ENCODE results near the gene SCN2B. TPM values are rescaled to one million over a fixed set of nuclear protein-coding genes. Genes with fewer than 3 reads are reported as not detected.

SCN2B gene
- polyA plus RNA-seq, 4 donors = under 0.01 to 2.3 (median 1.0) TPM; not detected in 1

- DNase-seq (no peak), FAIRE-seq (no peak)
- Histone ChIP-seq H3K4me3 (ENCODE audit: low read depth in 1 of 3, low read length in 3 of 3) (no peak overlapping the region), H3K27ac (ENCODE audit: low read depth in 1 of 3, low read length in 2 of 3) (peak overlapping the region in 2 of 3 donors; percentile 1 to 89), H3K27me3 (ENCODE audit: control insufficient read depth in 3 of 3, insufficient read depth in 3 of 3, low read length in 3 of 3) (no peaks in the 10 kb centered on the region), H3K9me3 (ENCODE audit: control insufficient read depth in 2 of 2, insufficient read depth in 1 of 2, low read depth in 1 of 2, low read length in 1 of 2) (no peaks in the 10 kb centered on the region), H3K4me1 (ENCODE audit: control insufficient read depth in 3 of 3, insufficient read depth in 2 of 3, low read depth in 1 of 3, low read length in 2 of 3) (peaks cover 8 to 59% (median 16%) of the 10 kb centered on the region in 3 donors), H3K36me3 (ENCODE audit: control insufficient read depth in 3 of 3, insufficient read depth in 2 of 3, low read depth in 1 of 3, low read length in 3 of 3) (no peaks in the 10 kb centered on the region)
- 75 to 94% (median 90%) methylated on average over 2 of the region's 2 CpGs for WGBS, 3 donors
Measured at GRCh38 chr11:118212781-118213191, 36.3 kb upstream of the SCN2B start.

GRCh38 chr11:118212131-118212725 is 35.8 kb upstream of the SCN2B start:
- Histone ChIP-seq H3K4me3 (ENCODE audit: low read depth in 1 of 3, low read length in 3 of 3) (no peak overlapping the region), H3K27ac (ENCODE audit: low read depth in 1 of 3, low read length in 2 of 3) (peak overlapping the region in 1 of 3 donors; percentile 89), H3K4me1 (ENCODE audit: control insufficient read depth in 3 of 3, insufficient read depth in 2 of 3, low read depth in 1 of 3, low read length in 2 of 3) (peaks cover 8 to 59% (median 16%) of the 10 kb centered on the region in 3 donors), H3K9me3 (ENCODE audit: control insufficient read depth in 2 of 2, insufficient read depth in 1 of 2, low read depth in 1 of 2, low read length in 1 of 2) (no peaks in the 10 kb centered on the region), H3K36me3 (ENCODE audit: control insufficient read depth in 3 of 3, insufficient read depth in 2 of 3, low read depth in 1 of 3, low read length in 3 of 3) (no peaks in the 10 kb centered on the region), H3K27me3 (ENCODE audit: control insufficient read depth in 3 of 3, insufficient read depth in 3 of 3, low read length in 3 of 3) (no peaks in the 10 kb centered on the region)
- FAIRE-seq = no peak
- DNase-seq = peak; percentile 70 to 93
- 68 to 77% (median 76%) methylated on average over 7 of the region's 7 CpGs for WGBS, 3 donors

DNA sequence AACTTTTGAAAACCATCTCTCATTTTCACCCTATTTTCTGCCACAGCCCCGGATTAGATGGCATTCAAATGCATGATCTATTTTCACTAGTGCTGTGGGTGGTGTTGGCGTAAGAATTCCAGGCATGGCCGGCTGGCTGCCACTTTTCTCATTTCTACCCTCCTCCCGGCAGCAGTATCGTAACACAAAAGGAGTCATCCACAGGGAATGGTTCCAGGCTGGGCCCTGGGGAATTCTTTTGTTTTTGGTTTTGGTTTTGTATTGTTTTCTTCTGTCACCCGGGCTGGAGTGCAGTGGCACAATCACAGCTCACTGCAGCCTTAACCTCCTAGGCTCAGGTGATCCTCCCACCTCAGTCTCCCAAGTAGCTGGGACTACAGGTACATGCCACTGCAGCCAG is 34.6 kb upstream of the SCN2B start:
- FAIRE-seq = no peak
- Histone ChIP-seq H3K4me1 (ENCODE audit: control insufficient read depth in 3 of 3, insufficient read depth in 2 of 3, low read depth in 1 of 3, low read length in 2 of 3) (peaks cover 8 to 63% (median 16%) of the 10 kb centered on the region in 3 donors), H3K27me3 (ENCODE audit: control insufficient read depth in 3 of 3, insufficient read depth in 3 of 3, low read length in 3 of 3) (no peaks in the 10 kb centered on the region), H3K4me3 (ENCODE audit: low read depth in 1 of 3, low read length in 3 of 3) (no peak overlapping the region), H3K27ac (ENCODE audit: low read depth in 1 of 3, low read length in 2 of 3) (peak overlapping the region in 1 of 3 donors; percentile 89), H3K9me3 (ENCODE audit: control insufficient read depth in 2 of 2, insufficient read depth in 1 of 2, low read depth in 1 of 2, low read length in 1 of 2) (no peaks in the 10 kb centered on the region), H3K36me3 (ENCODE audit: control insufficient read depth in 3 of 3, insufficient read depth in 2 of 3, low read depth in 1 of 3, low read length in 3 of 3) (no peaks in the 10 kb centered on the region)
- DNase-seq = no peak
- WGBS, 3 donors = 62 to 81% (median 72%) methylated on average over 6 of the region's 6 CpGs

DNA sequence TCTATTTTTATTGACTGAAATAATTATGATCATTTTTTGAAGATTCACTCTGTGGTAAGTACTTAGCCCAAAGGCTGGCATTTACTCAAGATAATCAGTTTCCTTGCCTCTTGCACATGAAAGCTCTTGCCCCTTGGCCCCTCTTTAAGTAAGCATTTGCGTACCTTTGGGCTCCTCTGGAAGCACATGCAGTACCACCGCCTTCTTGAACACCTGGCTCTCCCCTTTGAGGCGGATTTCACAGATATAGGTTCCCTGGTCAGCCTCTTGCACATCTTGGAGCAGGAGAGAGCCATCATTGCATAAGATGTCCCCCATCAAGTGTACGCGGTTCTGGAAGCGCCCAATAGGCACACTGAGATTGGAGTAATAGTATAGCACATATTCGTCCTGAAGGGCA is 33.9 kb upstream of the SCN2B start:
- H3K4me1 ChIP-seq (ENCODE audit: control insufficient read depth in 3 of 3, insufficient read depth in 2 of 3, low read depth in 1 of 3, low read length in 2 of 3) = peaks cover 8 to 64% (median 16%) of the 10 kb centered on the region in 3 donors
- FAIRE-seq = no peak

GRCh38 chr11:118209033-118209432 is 32.6 kb upstream of the SCN2B start:
- Histone ChIP-seq H3K4me3 (ENCODE audit: low read depth in 1 of 3, low read length in 3 of 3) (no peak overlapping the region), H3K9me3 (ENCODE audit: control insufficient read depth in 2 of 2, insufficient read depth in 1 of 2, low read depth in 1 of 2, low read length in 1 of 2) (no peaks in the 10 kb centered on the region), H3K36me3 (ENCODE audit: control insufficient read depth in 3 of 3, insufficient read depth in 2 of 3, low read depth in 1 of 3, low read length in 3 of 3) (peaks cover 0 to 2% (median 0%) of the 10 kb centered on the region in 3 donors), H3K4me1 (ENCODE audit: control insufficient read depth in 3 of 3, insufficient read depth in 2 of 3, low read depth in 1 of 3, low read length in 2 of 3) (peaks cover 11 to 64% (median 16%) of the 10 kb centered on the region in 3 donors), H3K27ac (ENCODE audit: low read depth in 1 of 3, low read length in 2 of 3) (no peak overlapping the region), H3K27me3 (ENCODE audit: control insufficient read depth in 3 of 3, insufficient read depth in 3 of 3, low read length in 3 of 3) (no peaks in the 10 kb centered on the region)
- FAIRE-seq (no peak), DNase-seq (no peak)
- WGBS, 3 donors = 75 to 90% (median 82%) methylated on average over 3 of the region's 3 CpGs

More for the DNA sequence above, 33.9 kb upstream of the SCN2B start:
- WGBS, 3 donors = 95 to 96% (median 95%) methylated on average over 7 of the region's 7 CpGs
- no peak overlapping the region for H3K4me3 ChIP-seq (ENCODE audit: low read depth in 1 of 3, low read length in 3 of 3)
- peak overlapping the region in 1 of 3 donors; percentile 6 for H3K27ac ChIP-seq (ENCODE audit: low read depth in 1 of 3, low read length in 2 of 3)
- no peaks in the 10 kb centered on the region for H3K27me3 ChIP-seq (ENCODE audit: control insufficient read depth in 3 of 3, insufficient read depth in 3 of 3, low read length in 3 of 3)
- no peaks in the 10 kb centered on the region for H3K36me3 ChIP-seq (ENCODE audit: control insufficient read depth in 3 of 3, insufficient read depth in 2 of 3, low read depth in 1 of 3, low read length in 3 of 3)
- no peak for DNase-seq
- H3K9me3 ChIP-seq (ENCODE audit: control insufficient read depth in 2 of 2, insufficient read depth in 1 of 2, low read depth in 1 of 2, low read length in 1 of 2) = no peaks in the 10 kb centered on the region

DNA sequence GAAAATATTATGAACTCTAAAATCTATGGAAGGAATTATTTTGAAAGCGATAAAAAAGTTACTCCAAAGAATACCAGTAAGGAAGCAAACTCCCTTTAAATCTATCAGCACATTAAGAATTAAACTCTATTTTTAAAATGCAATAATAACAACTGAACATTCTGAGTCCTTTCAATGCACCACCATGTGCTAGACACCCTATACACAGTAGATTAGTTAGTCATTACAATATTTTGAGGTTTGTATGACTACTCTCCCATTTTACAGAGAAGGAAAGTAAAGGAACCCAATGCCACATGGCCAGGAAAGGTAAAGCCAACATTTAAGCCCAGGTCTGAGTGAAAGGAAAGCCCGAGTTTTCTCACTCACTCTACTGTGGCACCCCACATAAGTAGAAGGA is 30.6 kb upstream of the SCN2B start:
- Histone ChIP-seq H3K27ac (ENCODE audit: low read depth in 1 of 3, low read length in 2 of 3) (peak overlapping the region in 1 of 3 donors; percentile 53), H3K4me1 (ENCODE audit: control insufficient read depth in 3 of 3, insufficient read depth in 2 of 3, low read depth in 1 of 3, low read length in 2 of 3) (peaks cover 8 to 65% (median 15%) of the 10 kb centered on the region in 3 donors), H3K27me3 (ENCODE audit: control insufficient read depth in 3 of 3, insufficient read depth in 3 of 3, low read length in 3 of 3) (no peaks in the 10 kb centered on the region), H3K9me3 (ENCODE audit: control insufficient read depth in 2 of 2, insufficient read depth in 1 of 2, low read depth in 1 of 2, low read length in 1 of 2) (no peaks in the 10 kb centered on the region), H3K4me3 (ENCODE audit: low read depth in 1 of 3, low read length in 3 of 3) (no peak overlapping the region), H3K36me3 (ENCODE audit: control insufficient read depth in 3 of 3, insufficient read depth in 2 of 3, low read depth in 1 of 3, low read length in 3 of 3) (peaks cover 0 to 2% (median 0%) of the 10 kb centered on the region in 3 donors)
- WGBS, 3 donors = 84 to 94% (median 89%) methylated on average over 2 of the region's 2 CpGs
- DNase-seq (no peak), FAIRE-seq (no peak)

- H3K4me1 ChIP-seq (ENCODE audit: control insufficient read depth in 3 of 3, insufficient read depth in 2 of 3, low read depth in 1 of 3, low read length in 2 of 3) = peaks cover 8 to 66% (median 20%) of the 10 kb centered on the region in 3 donors
- H3K9me3 ChIP-seq (ENCODE audit: control insufficient read depth in 2 of 2, insufficient read depth in 1 of 2, low read depth in 1 of 2, low read length in 1 of 2) = no peaks in the 10 kb centered on the region
- no peak overlapping the region for H3K4me3 ChIP-seq (ENCODE audit: low read depth in 1 of 3, low read length in 3 of 3)
- peak in 1 of 2 donors; percentile 45 for DNase-seq
- no peak for FAIRE-seq
- H3K36me3 ChIP-seq (ENCODE audit: control insufficient read depth in 3 of 3, insufficient read depth in 2 of 3, low read depth in 1 of 3, low read length in 3 of 3) = peaks cover 0 to 2% (median 0%) of the 10 kb centered on the region in 3 donors
- peak overlapping the region; percentile 49 to 59 (median 53) for H3K27ac ChIP-seq (ENCODE audit: low read depth in 1 of 3, low read length in 2 of 3)
- WGBS, 3 donors = 6 to 30% (median 24%) methylated on average over 1 of the region's 1 CpG
- H3K27me3 ChIP-seq (ENCODE audit: control insufficient read depth in 3 of 3, insufficient read depth in 3 of 3, low read length in 3 of 3) = no peaks in the 10 kb centered on the region
Measured at GRCh38 chr11:118206391-118207031, 30.1 kb upstream of the SCN2B start.

GRCh38 chr11:118205606-118206378 is 29.4 kb upstream of the SCN2B start:
- Histone ChIP-seq H3K9me3 (ENCODE audit: control insufficient read depth in 2 of 2, insufficient read depth in 1 of 2, low read depth in 1 of 2, low read length in 1 of 2) (no peaks in the 10 kb centered on the region), H3K27ac (ENCODE audit: low read depth in 1 of 3, low read length in 2 of 3) (peak overlapping the region; percentile 24 to 53 (median 47)), H3K4me1 (ENCODE audit: control insufficient read depth in 3 of 3, insufficient read depth in 2 of 3, low read depth in 1 of 3, low read length in 2 of 3) (peaks cover 5 to 66% (median 20%) of the 10 kb centered on the region in 3 donors), H3K4me3 (ENCODE audit: low read depth in 1 of 3, low read length in 3 of 3) (no peak overlapping the region), H3K36me3 (ENCODE audit: control insufficient read depth in 3 of 3, insufficient read depth in 2 of 3, low read depth in 1 of 3, low read length in 3 of 3) (peaks cover 0 to 2% (median 0%) of the 10 kb centered on the region in 3 donors), H3K27me3 (ENCODE audit: control insufficient read depth in 3 of 3, insufficient read depth in 3 of 3, low read length in 3 of 3) (no peaks in the 10 kb centered on the region)
- no peak for FAIRE-seq
- 86 to 96% (median 89%) methylated on average over 9 of the region's 9 CpGs for WGBS, 3 donors
- peak in 1 of 2 donors; percentile 74 for DNase-seq
